ENCODE results near the gene MAP4K5.

The MAP4K5 gene

DNA sequence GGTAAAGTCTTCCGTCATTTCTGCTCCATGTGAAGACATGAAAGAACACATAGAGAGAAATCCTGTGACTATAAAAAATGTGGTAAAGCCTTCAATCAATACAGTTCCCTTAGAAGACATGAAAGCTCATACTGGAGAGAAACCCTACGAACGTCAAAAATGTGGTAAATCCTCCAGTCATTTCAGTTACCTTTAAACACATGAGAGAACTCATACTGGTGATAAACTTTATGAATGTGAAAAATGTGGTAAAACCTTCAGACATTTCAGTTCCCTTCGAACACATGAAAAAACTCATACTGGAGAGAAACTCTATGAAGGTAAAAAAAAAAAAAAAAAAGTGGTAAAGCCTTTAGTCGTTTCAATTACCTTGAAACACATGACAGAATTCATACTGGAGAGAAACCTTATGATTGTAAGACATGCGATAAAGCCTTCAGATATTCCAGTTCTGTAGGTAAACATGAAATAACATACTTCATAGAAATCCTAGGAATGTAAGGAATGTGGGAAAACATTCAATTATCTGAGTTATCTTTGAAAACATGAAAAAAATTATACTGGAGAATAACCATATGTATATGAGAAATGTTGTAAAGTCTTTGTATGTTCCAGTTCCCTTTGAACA, 60.4 kb downstream of the MAP4K5 start:
- DNase-seq (ENCODE audit: extremely low read depth, insufficient read length) = no peak
- TF ChIP-seq, protein P1, sequence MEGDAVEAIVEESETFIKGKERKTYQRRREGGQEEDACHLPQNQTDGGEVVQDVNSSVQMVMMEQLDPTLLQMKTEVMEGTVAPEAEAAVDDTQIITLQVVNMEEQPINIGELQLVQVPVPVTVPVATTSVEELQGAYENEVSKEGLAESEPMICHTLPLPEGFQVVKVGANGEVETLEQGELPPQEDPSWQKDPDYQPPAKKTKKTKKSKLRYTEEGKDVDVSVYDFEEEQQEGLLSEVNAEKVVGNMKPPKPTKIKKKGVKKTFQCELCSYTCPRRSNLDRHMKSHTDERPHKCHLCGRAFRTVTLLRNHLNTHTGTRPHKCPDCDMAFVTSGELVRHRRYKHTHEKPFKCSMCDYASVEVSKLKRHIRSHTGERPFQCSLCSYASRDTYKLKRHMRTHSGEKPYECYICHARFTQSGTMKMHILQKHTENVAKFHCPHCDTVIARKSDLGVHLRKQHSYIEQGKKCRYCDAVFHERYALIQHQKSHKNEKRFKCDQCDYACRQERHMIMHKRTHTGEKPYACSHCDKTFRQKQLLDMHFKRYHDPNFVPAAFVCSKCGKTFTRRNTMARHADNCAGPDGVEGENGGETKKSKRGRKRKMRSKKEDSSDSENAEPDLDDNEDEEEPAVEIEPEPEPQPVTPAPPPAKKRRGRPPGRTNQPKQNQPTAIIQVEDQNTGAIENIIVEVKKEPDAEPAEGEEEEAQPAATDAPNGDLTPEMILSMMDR (IDR thresholded peaks at IDR 0.05; ENCODE audit: insufficient read depth, low read length, poor library complexity, severe bottlenecking) = no peak
- peaks cover 6% of the 10 kb centered on the region for H3K36me3 ChIP-seq (ENCODE audit: control insufficient read depth, insufficient read depth, low read length)

DNA sequence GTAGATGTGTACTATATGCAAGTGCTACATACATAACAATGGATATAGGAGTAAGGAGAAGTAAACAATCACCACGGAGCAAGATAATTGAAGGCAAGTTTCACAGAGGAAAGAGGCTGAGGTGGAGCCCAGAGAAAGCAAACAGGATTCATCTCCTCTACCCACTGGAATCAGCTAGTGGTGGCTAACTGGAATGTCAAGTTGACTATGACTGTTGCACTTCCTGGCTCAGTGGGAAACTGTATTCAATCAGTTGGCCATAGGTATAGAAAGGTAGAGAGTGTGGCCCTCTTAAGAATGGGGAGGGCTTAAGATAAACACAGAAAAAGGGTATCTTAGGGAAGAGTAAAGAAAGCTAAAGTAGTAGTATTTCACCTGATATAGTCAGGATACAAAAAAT, 62.4 kb downstream of the MAP4K5 start:
- no peak for DNase-seq (ENCODE audit: extremely low read depth, insufficient read length)
- H3K36me3 ChIP-seq (ENCODE audit: control insufficient read depth, insufficient read depth, low read length) = peaks cover 6% of the 10 kb centered on the region
- TF ChIP-seq, protein P1 (IDR thresholded peaks at IDR 0.05; ENCODE audit: insufficient read depth, low read length, poor library complexity, severe bottlenecking) = no peak
- H3K4me3 ChIP-seq (replicated peaks; ENCODE audit: low read depth, low read length) = no peak overlapping the region
- no peaks in the 10 kb centered on the region for H3K27me3 ChIP-seq (replicated peaks; ENCODE audit: control insufficient read depth, insufficient read depth, low read length)

More for the DNA sequence above, 60.4 kb downstream of the MAP4K5 start:
- no peak overlapping the region for H3K4me3 ChIP-seq (replicated peaks; ENCODE audit: low read depth, low read length)
- no peaks in the 10 kb centered on the region for H3K27me3 ChIP-seq (replicated peaks; ENCODE audit: control insufficient read depth, insufficient read depth, low read length)

DNA sequence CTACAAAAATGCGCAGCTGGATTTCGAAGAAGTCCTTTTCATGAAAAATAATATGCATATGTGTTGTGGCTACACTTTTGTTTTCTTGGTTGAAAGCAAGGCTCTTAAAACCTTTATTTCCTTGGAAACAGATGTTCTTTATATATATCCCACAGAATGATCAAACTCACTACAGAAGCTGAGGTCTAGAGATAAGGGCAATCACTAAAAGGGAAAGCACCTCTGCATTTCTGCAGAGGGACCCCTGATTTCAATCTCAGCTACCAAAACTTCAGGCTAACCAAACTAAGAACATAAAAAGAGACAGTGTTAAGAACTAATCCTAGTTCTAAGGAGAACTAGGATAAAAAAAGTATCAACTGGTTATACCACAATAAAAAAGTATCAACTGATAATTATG, 70.3 kb downstream of the MAP4K5 start:
- no peak for DNase-seq (ENCODE audit: extremely low read depth, insufficient read length)
- Histone ChIP-seq H3K27me3 (replicated peaks; ENCODE audit: control insufficient read depth, insufficient read depth, low read length) (no peaks in the 10 kb centered on the region), H3K36me3 (ENCODE audit: control insufficient read depth, insufficient read depth, low read length) (peaks cover 2% of the 10 kb centered on the region), H3K4me3 (replicated peaks; ENCODE audit: low read depth, low read length) (no peak overlapping the region)
- TF ChIP-seq, protein P1 (IDR thresholded peaks at IDR 0.05; ENCODE audit: insufficient read depth, low read length, poor library complexity, severe bottlenecking) = no peak

- Histone ChIP-seq H3K36me3 (ENCODE audit: control insufficient read depth, insufficient read depth, low read length) (peaks cover 2% of the 10 kb centered on the region), H3K4me3 (replicated peaks; ENCODE audit: low read depth, low read length) (no peak overlapping the region), H3K27me3 (replicated peaks; ENCODE audit: control insufficient read depth, insufficient read depth, low read length) (no peaks in the 10 kb centered on the region)
- DNase-seq (ENCODE audit: extremely low read depth, insufficient read length) = no peak
- TF ChIP-seq, protein P1 (IDR thresholded peaks at IDR 0.05; ENCODE audit: insufficient read depth, low read length, poor library complexity, severe bottlenecking) = no peak
Measured at GRCh38 chr14:50453869-50454268, 78.5 kb downstream of the MAP4K5 start.

GRCh38 chr14:50452979-50453705, 79.2 kb downstream of the MAP4K5 start:
- no peak for DNase-seq (ENCODE audit: extremely low read depth, insufficient read length)

More at GRCh38 chr14:50452979-50453705, 79.2 kb downstream of the MAP4K5 start:
- TF ChIP-seq, protein P1 (IDR thresholded peaks at IDR 0.05; ENCODE audit: insufficient read depth, low read length, poor library complexity, severe bottlenecking) = no peak
- Histone ChIP-seq H3K4me3 (replicated peaks; ENCODE audit: low read depth, low read length) (no peak overlapping the region), H3K36me3 (ENCODE audit: control insufficient read depth, insufficient read depth, low read length) (peaks cover 2% of the 10 kb centered on the region), H3K27me3 (replicated peaks; ENCODE audit: control insufficient read depth, insufficient read depth, low read length) (no peaks in the 10 kb centered on the region)
